Jurkat, Clone E6-1 (cell line): Measurements from ENCODE around the gene FOXP4.
A peak's percentile ranks its signal among the peaks of the same experiment; 100 is the strongest.

Source experiments
- DNase-seq: peaks from one replicate; pipeline ENCODE4 v3.0.0-alpha.2; 2011; ENCODE audit warnings: low read depth, low spot score
- H3K4me3 ChIP-seq: 2 replicates; pipeline ENCODE4 v1.5.1; 2011; ENCODE audit warnings: mild to moderate bottlenecking, low read length, control low read depth, moderate library complexity

Gene FOXP4

GRCh38 chr6:41576667-41577066 lies 30.5 kb downstream of the FOXP4 start:
- no peak overlapping the region for H3K4me3 ChIP-seq
- DNase-seq, result no peak

- no peak overlapping the region for H3K4me3 ChIP-seq
- no peak for DNase-seq
Observed at GRCh38 chr6:41577356-41578216, 31.4 kb downstream of the FOXP4 start.

DNA sequence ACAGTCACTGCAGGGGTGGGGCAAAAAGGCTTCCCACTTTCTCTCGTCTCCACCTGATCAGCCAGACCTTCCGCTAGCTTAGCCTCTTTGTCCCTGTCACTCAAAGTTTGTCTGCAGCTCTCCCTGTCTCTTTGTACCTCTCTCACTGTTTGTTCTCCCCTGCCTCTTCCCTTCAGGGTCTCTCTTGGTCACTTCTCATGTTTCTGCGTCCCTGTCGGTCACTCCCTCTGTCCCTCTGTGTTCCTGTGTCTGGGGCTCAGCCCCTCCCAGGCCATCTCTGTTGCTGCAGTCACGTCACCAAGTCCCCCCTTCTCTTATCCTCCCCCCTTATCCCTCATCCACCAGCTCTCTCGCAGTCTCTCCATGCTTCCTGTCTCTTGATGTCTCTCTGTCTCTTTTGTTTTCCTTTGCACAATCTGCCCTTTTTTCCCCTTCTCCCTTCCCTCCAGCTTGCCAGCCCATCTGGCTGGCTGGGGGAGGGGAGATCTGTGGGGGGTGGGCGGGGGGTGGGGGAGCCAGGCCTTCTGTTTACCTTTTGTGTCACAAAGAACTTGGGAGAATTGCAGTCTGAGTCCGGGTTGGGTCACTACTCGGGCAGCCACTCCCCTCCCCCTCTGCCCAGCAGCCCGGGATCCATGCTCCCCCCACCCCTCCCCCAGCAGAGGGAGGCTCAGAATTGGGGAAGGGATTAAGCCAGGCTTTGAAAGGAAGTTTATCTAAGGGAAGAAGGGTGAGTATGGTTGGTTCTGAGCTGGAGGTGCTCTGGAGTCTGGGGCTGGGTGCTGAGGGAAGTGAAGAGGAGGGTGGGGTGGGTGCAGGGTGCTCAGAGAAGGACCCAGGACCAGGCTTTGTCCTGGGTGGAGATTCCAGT lies 32.3 kb downstream of the FOXP4 start:
- no peak overlapping the region for H3K4me3 ChIP-seq
- DNase-seq, result no peak

- H3K4me3 ChIP-seq, result no peak overlapping the region
- DNase-seq, result no peak
Observed at GRCh38 chr6:41579088-41579610, 33.0 kb downstream of the FOXP4 start.

DNA sequence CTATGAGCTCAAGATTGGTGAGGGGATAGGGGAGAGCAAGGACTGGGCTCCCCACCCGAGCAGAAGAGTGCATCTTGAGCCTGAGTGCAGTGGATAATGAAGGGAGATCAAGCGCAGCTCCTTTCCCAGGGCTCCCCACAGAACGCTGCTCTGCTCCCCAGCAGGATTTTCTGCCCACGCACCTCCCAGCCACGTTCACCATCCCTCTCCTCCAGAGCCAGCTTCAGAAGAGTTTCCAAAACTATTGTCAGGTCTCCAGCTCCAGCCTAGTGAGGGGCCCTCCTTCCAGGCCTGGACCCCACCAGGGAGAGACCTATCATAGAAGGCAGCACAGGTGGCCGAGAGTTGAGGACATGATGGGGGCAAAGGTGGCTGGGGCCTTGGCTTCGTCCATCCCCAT lies 34.5 kb downstream of the FOXP4 start:
- no peak for DNase-seq
- no peak overlapping the region for H3K4me3 ChIP-seq

GRCh38 chr6:41581381-41581991 lies 35.3 kb downstream of the FOXP4 start:
- no peak for DNase-seq
- H3K4me3 ChIP-seq, result no peak overlapping the region

DNA sequence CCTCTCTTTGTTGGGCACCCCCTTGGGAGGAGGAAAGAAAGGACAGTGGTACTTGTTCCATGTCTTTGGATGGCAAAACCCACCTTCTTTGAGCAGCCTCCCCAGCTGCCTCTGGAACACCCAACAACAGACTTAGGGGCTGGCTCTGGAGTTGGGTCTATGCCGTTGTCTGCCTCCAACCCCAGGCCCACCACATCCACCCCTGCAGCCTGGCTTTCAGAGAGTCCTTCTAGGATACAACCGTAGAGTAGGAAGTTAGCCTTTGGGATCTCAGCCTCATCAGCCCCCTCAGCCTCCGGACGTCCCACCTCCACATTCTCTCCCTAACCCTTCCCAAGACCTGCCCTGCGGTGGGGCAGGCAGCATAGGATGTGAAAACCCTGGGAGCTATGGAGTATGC lies 36.4 kb downstream of the FOXP4 start:
- no peak overlapping the region for H3K4me3 ChIP-seq
- no peak for DNase-seq

- no peak overlapping the region for H3K4me3 ChIP-seq
- DNase-seq, result no peak
Observed at GRCh38 chr6:41583565-41583964, 37.4 kb downstream of the FOXP4 start.

- no peak overlapping the region for H3K4me3 ChIP-seq
- no peak for DNase-seq
Observed at GRCh38 chr6:41584205-41584604, 38.0 kb downstream of the FOXP4 start.

GRCh38 chr6:41584668-41585205 lies 38.6 kb downstream of the FOXP4 start:
- no peak overlapping the region for H3K4me3 ChIP-seq

GRCh38 chr6:41585605-41586004 lies 39.4 kb downstream of the FOXP4 start:
- H3K4me3 ChIP-seq, result no peak overlapping the region
- peak; percentile 49 for DNase-seq

More at GRCh38 chr6:41584668-41585205, 38.6 kb downstream of the FOXP4 start:
- no peak for DNase-seq

DNA sequence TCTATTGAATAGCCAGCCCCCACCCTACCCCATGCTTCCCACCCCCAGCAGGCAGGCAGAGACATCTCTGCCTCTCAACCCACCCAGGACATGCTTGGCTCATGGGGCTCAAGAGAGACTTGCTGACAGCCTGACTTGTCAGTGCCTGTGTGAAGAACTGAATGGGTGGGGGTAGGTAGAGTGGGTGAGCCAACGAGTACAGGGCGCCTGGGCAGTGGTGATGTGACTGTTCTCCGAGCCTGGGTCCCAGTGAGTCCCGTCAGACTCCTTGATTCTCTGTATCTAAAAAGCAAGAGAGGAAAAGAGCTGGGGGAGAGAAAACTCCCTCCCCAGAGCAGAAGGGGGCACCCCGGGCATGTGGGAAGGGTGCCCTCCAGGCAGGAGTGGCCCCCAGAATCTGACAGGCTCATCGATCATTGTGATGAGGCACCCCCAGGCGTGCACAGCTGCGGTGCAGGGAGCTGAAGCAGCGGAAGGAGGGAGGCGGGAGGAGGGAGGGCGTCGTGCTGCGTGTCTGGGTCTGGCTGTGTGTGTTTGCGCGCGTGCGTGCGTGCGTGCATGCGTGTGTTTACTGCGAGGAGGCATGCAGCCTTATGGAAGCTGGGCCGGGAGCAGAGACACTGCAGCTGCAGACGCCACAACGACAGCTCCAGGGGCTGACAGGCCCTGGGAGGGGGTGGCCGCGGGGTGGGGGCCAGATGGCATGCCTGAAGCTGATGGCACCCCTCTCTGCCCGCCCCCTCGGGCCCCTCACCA lies 40.2 kb downstream of the FOXP4 start:
- no peak for DNase-seq
- no peak overlapping the region for H3K4me3 ChIP-seq

DNA sequence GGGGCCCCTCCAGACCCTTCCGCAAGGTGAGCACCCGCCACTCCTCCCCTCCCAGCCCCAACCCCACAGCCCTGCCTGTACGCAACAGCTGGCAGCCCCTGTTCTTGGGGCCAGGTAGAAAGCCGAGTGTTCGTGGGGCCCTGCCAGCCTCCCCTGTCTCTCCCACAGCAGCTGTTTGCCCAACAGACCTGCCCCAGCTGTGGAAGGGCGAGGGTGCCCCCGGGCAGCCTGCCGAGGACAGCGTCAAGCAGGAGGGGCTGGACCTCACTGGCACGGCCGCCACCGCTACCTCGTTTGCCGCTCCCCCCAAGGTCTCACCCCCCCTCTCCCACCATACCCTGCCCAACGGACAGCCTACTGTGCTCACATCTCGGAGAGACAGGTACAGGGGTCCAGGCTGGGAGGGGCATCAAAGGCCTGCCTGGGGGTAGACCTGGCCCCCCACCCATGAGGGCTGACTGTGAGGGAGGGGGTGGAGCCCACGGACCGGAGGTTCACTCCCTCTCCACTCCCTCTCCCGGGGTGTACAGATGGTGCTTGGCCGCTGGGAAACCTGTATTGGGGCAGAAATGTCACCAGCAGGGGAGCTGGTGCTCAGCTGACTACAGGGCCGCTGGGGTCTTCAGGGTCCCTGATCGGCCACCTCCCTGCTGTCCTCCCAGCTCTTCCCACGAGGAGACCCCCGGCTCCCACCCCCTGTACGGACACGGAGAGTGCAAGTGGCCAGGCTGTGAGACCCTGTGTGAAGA lies 41.1 kb downstream of the FOXP4 start:
- DNase-seq, result no peak
- H3K4me3 ChIP-seq, result no peak overlapping the region

- no peak for DNase-seq
- H3K4me3 ChIP-seq, result no peak overlapping the region
Observed at GRCh38 chr6:41588111-41588510, 41.9 kb downstream of the FOXP4 start.

GRCh38 chr6:41589223-41589622 lies 43.0 kb downstream of the FOXP4 start:
- no peak overlapping the region for H3K4me3 ChIP-seq
- no peak for DNase-seq

GRCh38 chr6:41589636-41590622 lies 43.7 kb downstream of the FOXP4 start:
- no peak overlapping the region for H3K4me3 ChIP-seq
- no peak for DNase-seq

- no peak overlapping the region for H3K4me3 ChIP-seq
- DNase-seq, result no peak
Observed at GRCh38 chr6:41591122-41591521, 44.9 kb downstream of the FOXP4 start.
